Tibial nerve (tissue), 4 donors: ENCODE data around the gene PDZD4. TPM values are rescaled to one million over a fixed set of nuclear protein-coding genes. Genes with fewer than 3 reads are reported as not detected.

Experiments
- DNase-seq, 2 donors: peaks; one replicate each; pipeline ENCODE4 v3.0.0-alpha.2; 2019; ENCODE audit warnings: low spot score in 2 of 2
- H3K27ac ChIP-seq, 4 donors: fragments of 200-600 bp; sonication (generic) in 3 of 4; one replicate each; pipeline ENCODE4 v1.5.1; 2017 to 2019; ENCODE audit warnings: mild to moderate bottlenecking in 1 of 4
- H3K27me3 ChIP-seq, 2 donors: fragments of 200-600 bp; sonication (generic) in 1 of 2; one replicate each; pipeline versions ENCODE4 v1.5.1 to v1.6.0; 2017 to 2019
- H3K36me3 ChIP-seq, 3 donors: fragments of 200-600 bp; sonication (generic); one replicate each; pipeline ENCODE4 v1.5.1; 2018 to 2019
- H3K4me1 ChIP-seq, 4 donors: fragments of 200-600 bp; sonication (generic) in 3 of 4; one replicate each; pipeline ENCODE4 v1.5.1; 2017 to 2019
- H3K4me3 ChIP-seq, 4 donors: fragments of 200-600 bp; sonication (generic) in 3 of 4; one replicate each; pipeline ENCODE4 v1.5.1; 2017 to 2019; ENCODE audit warnings: mild to moderate bottlenecking in 1 of 4, moderate library complexity in 1 of 4
- H3K9me3 ChIP-seq, 4 donors: fragments of 200-600 bp; sonication (generic) in 3 of 4; one replicate each; pipeline ENCODE4 v1.5.1; 2017 to 2019
- CTCF ChIP-seq, 5 experiments: fragments of 200-600 bp in 3 of 5; fragments of 450-650 bp in 2 of 5; sonication (generic) in 3 of 5; IDR thresholded peaks; one replicate each; pipeline ENCODE4 v1.5.1; 2016 to 2019; ENCODE audit warnings: antibody characterized with exemption in 5 of 5, mild to moderate bottlenecking in 3 of 5, moderate library complexity in 2 of 5
- EP300 ChIP-seq, 2 donors: sonication (generic); formaldehyde crosslinking; IDR thresholded peaks; one replicate each; pipeline ENCODE4 v1.6.1; 2017; ENCODE audit warnings: antibody characterized with exemption in 2 of 2, mild to moderate bottlenecking in 1 of 2
- POLR2A ChIP-seq, 2 donors: fragments of 450-650 bp; IDR thresholded peaks; one replicate each; pipeline ENCODE4 v1.6.1; 2017; ENCODE audit warnings: antibody characterized with exemption in 2 of 2, mild to moderate bottlenecking in 2 of 2, moderate library complexity in 2 of 2
- WGBS, 2 donors: methylation state at CpG; one replicate each; pipeline ENCODE4 v1.1.5; 2018; 5-methylcytosine and 5-hydroxymethylcytosine counted together
- total RNA-seq, 4 donors: library from RNA; depleted of rRNA; stranded (reverse); fragments of >200 nt; gene quantifications; one replicate each; pipeline ENCODE4 v1.1.0, GENCODE V29; 2016

PDZD4 gene
- total RNA-seq, 4 donors from 2014 or later = 19.9 to 24.6 (median 21.2) TPM

- Histone ChIP-seq H3K36me3 (no peaks in the 10 kb centered on the region), H3K4me3 (no peak overlapping the region), H3K4me1 (no peaks in the 10 kb centered on the region), H3K27ac (no peak overlapping the region), H3K27me3 (peaks cover 0 to 20% of the 10 kb centered on the region in 2 donors), H3K9me3 (no peaks in the 10 kb centered on the region)
- WGBS, 2 donors = 76 to 83% methylated on average over 7 to 10 of the region's 10 CpGs
- TF ChIP-seq EP300 (IDR thresholded peaks at IDR 0.05) (no peak), POLR2A (IDR thresholded peaks at IDR 0.05) (no peak), CTCF (IDR thresholded peaks at IDR 0.05) (no peak)
- no peak for DNase-seq
These were observed 30.8 kb upstream of the PDZD4 start for GRCh38 chrX:153861151-153861550.

- H3K27me3 ChIP-seq = peaks cover 0 to 19% of the 10 kb centered on the region in 2 donors
- H3K4me1 ChIP-seq = no peaks in the 10 kb centered on the region
- H3K27ac ChIP-seq = no peak overlapping the region
- no peak for TF ChIP-seq POLR2A (IDR thresholded peaks at IDR 0.05)
- no peak for TF ChIP-seq EP300 (IDR thresholded peaks at IDR 0.05)
- TF ChIP-seq CTCF (IDR thresholded peaks at IDR 0.05) = no peak
- H3K36me3 ChIP-seq = no peaks in the 10 kb centered on the region
- WGBS, 2 donors = 50 to 80% methylated on average over 2 of the region's 2 CpGs
- H3K9me3 ChIP-seq = no peaks in the 10 kb centered on the region
- no peak for DNase-seq
- H3K4me3 ChIP-seq = no peak overlapping the region
These were observed 27.1 kb upstream of the PDZD4 start for GRCh38 chrX:153857348-153857903.

- 50 to 66% methylated on average over 9 of the region's 9 CpGs for WGBS, 2 donors
- no peak overlapping the region for H3K27ac ChIP-seq
- DNase-seq = no peak
- no peak for TF ChIP-seq POLR2A (IDR thresholded peaks at IDR 0.05)
- no peak for TF ChIP-seq EP300 (IDR thresholded peaks at IDR 0.05)
- no peak for TF ChIP-seq CTCF (IDR thresholded peaks at IDR 0.05)
- H3K4me3 ChIP-seq = no peak overlapping the region
- no peaks in the 10 kb centered on the region for H3K4me1 ChIP-seq
- peaks cover 0 to 23% of the 10 kb centered on the region in 2 donors for H3K27me3 ChIP-seq
- no peaks in the 10 kb centered on the region for H3K36me3 ChIP-seq
- no peaks in the 10 kb centered on the region for H3K9me3 ChIP-seq
These were observed 24.4 kb upstream of the PDZD4 start for GRCh38 chrX:153854702-153855101.

GRCh38 chrX:153853902-153854267 is 23.5 kb upstream of the PDZD4 start:
- Histone ChIP-seq H3K27me3 (peaks cover 0 to 23% of the 10 kb centered on the region in 2 donors), H3K27ac (no peak overlapping the region), H3K4me1 (no peaks in the 10 kb centered on the region), H3K9me3 (no peaks in the 10 kb centered on the region), H3K36me3 (no peaks in the 10 kb centered on the region), H3K4me3 (no peak overlapping the region)
- no peak for TF ChIP-seq EP300 (IDR thresholded peaks at IDR 0.05)
- 87 to 95% methylated on average over 3 of the region's 3 CpGs for WGBS, 2 donors
- no peak for DNase-seq

- peaks cover 0 to 28% of the 10 kb centered on the region in 2 donors for H3K27me3 ChIP-seq
- no peak overlapping the region for H3K4me3 ChIP-seq
- no peak for DNase-seq
- no peak for TF ChIP-seq CTCF (IDR thresholded peaks at IDR 0.05)
- 63 to 70% methylated on average over 2 to 3 of the region's 3 CpGs for WGBS, 2 donors
- H3K27ac ChIP-seq = no peak overlapping the region
- H3K36me3 ChIP-seq = no peaks in the 10 kb centered on the region
- no peaks in the 10 kb centered on the region for H3K4me1 ChIP-seq
- H3K9me3 ChIP-seq = no peaks in the 10 kb centered on the region
These were observed 23.0 kb upstream of the PDZD4 start for GRCh38 chrX:153853180-153853901.
